GM12878 (cell line): ENCODE measurements around the gene NRG3. TPM values are rescaled to one million over a fixed set of nuclear protein-coding genes. Genes with fewer than 3 reads are reported as not detected.

Experiments
- ATAC-seq: fragments of 200-7000 bp; cut with Tn5 transposase; 3 replicates; pipeline ENCODE4 v1.9.1; 2020; ENCODE audit warnings: mild to moderate bottlenecking, moderate library complexity
- BruUV-seq: library from RNA; stranded (reverse); fragments of 400-500 nt; replicated peaks from 2 replicates; lab custom pipeline; 2021; lab: Mats Ljungman, UMichigan
- CTCF ChIA-PET: fragments of 300-600 bp; sonication (Branson Sonifier 250); formaldehyde crosslinking; extraction: SDS; loops from one replicate; lab custom pipeline; 2021; ENCODE audit warnings: inconsistent platforms; lab: Yijun Ruan, JAX
- POLR2A ChIA-PET: fragments of 350-600 bp; formaldehyde crosslinking; extraction: SDS; loops from one replicate; lab custom pipeline; 2021; ENCODE audit warnings: inconsistent platforms; lab: Charles Lee
- RAD21 ChIA-PET: fragments of 300-600 bp; sonication (Branson Sonifier 250); formaldehyde crosslinking; loops from one replicate; lab custom pipeline; 2023; ENCODE audit warnings: antibody characterized with exemption; ENCODE audit not compliant: unreplicated experiment; lab: Charles Lee
- SMC1A ChIA-PET: fragments of 300-600 bp; sonication (Branson Sonifier 250); formaldehyde crosslinking; loops from one replicate; lab custom pipeline; 2023; ENCODE audit not compliant: unreplicated experiment, uncharacterized antibody; lab: Charles Lee
- DNase-seq: peaks from one replicate; pipeline ENCODE4 v3.0.0-alpha.2; 2011; ENCODE audit warnings: low read depth, low spot score
- FAIRE-seq: peaks from 3 replicates; lab custom pipeline; 2011; peaks lifted over from hg19 to GRCh38; lab: Jason Lieb, UNC
- H2AFZ ChIP-seq: 2 replicates; pipeline ENCODE4 v1.6.0; 2011; ENCODE audit warnings: low read depth, low read length, control low read depth; ENCODE audit not compliant: control insufficient read depth
- H3K27ac ChIP-seq: 2 replicates; pipeline ENCODE4 v1.5.1; 2011; ENCODE audit warnings: control low read depth; ENCODE audit not compliant: control insufficient read depth, insufficient read depth
- H3K27me3 ChIP-seq, 2 experiments: replicated peaks in 1 of 2; 2 replicates each; pipeline versions ENCODE4 v1.6.0 to v1.6.1; 2011; ENCODE audit warnings: low read length in 1 of 2; ENCODE audit not compliant: control insufficient read depth in 2 of 2, insufficient read depth in 2 of 2
- H3K36me3 ChIP-seq, 2 experiments: 2 replicates each; pipeline ENCODE4 v1.5.1; 2011; ENCODE audit warnings: low read length in 1 of 2; ENCODE audit not compliant: control insufficient read depth in 2 of 2, insufficient read depth in 2 of 2
- H3K4me1 ChIP-seq: 2 replicates; pipeline ENCODE4 v1.6.1; 2011; ENCODE audit warnings: mild to moderate bottlenecking, low read length, moderate library complexity, mixed read lengths; ENCODE audit not compliant: control insufficient read depth, insufficient read depth
- H3K4me2 ChIP-seq: 2 replicates; pipeline ENCODE4 v1.6.0; 2011; ENCODE audit warnings: control low read depth; ENCODE audit not compliant: control insufficient read depth, insufficient read depth
- H3K4me3 ChIP-seq: fragments of 200-600 bp; sonication (generic); 2 replicates; pipeline ENCODE4 v1.5.1; 2016
- H3K79me2 ChIP-seq: 2 replicates; pipeline ENCODE4 v1.6.0; 2011; ENCODE audit warnings: low read length; ENCODE audit not compliant: control insufficient read depth, insufficient read depth
- H3K9ac ChIP-seq: 2 replicates; pipeline ENCODE4 v1.8.0; 2011; ENCODE audit warnings: low read length, control low read depth, mixed read lengths; ENCODE audit not compliant: control insufficient read depth, insufficient read depth
- H3K9me3 ChIP-seq: replicated peaks from 3 replicates; pipeline ENCODE4 v1.5.1; 2011; ENCODE audit warnings: mild to moderate bottlenecking, low read length; ENCODE audit not compliant: control insufficient read depth, insufficient read depth
- H4K20me1 ChIP-seq: 2 replicates; pipeline ENCODE4 v1.6.0; 2011; ENCODE audit not compliant: control insufficient read depth, insufficient read depth
- BACH1 ChIP-seq: fragments of 450-650 bp; IDR thresholded peaks from 2 replicates; pipeline ENCODE4 v1.6.1; 2017; ENCODE audit warnings: mild to moderate bottlenecking, borderline replicate concordance
- KAT2A ChIP-seq: conservative IDR thresholded peaks from 2 replicates; pipeline ENCODE4 v1.6.1; 2011; ENCODE audit warnings: low read depth, low read length; ENCODE audit not compliant: control insufficient read depth
- NFIC ChIP-seq: IDR thresholded peaks from 2 replicates; pipeline ENCODE4 v1.6.1; 2012; ENCODE audit warnings: low read depth, mild to moderate bottlenecking, inconsistent platforms, low read length, moderate library complexity
- PML ChIP-seq: IDR thresholded peaks from 2 replicates; pipeline ENCODE4 v1.6.1; 2012; ENCODE audit warnings: low read length, inconsistent platforms
- SIN3A ChIP-seq: IDR thresholded peaks from 2 replicates; pipeline ENCODE4 v1.6.1; 2012; ENCODE audit warnings: low read depth, low read length, improper control_type of control experiment
- SPI1 ChIP-seq: IDR thresholded peaks from 2 replicates; pipeline ENCODE4 v1.6.1; 2011; ENCODE audit warnings: low read depth, mild to moderate bottlenecking, low read length, moderate library complexity, borderline replicate concordance; ENCODE audit not compliant: insufficient read depth
- TAF1 ChIP-seq: IDR thresholded peaks from 2 replicates; pipeline ENCODE4 v1.6.1; 2011; ENCODE audit warnings: mild to moderate bottlenecking, low read depth, low read length, borderline replicate concordance
- WGBS: methylation state at CpG from one replicate; pipeline ENCODE4 v1.1.6; 2016; ENCODE audit warnings: low lambda C conversion rate; ENCODE audit not compliant: insufficient replicate concordance, insufficient coverage; ENCODE audit errors: missing lambda C conversion rate; 5-methylcytosine and 5-hydroxymethylcytosine counted together
- in situ Hi-C: fragments of 300-500 bp; cut with MboI; formaldehyde crosslinking; loops from 9 replicates; pipeline ENCODE4 v1.14.3; 2018; ENCODE audit warnings: mixed read lengths
- intact Hi-C: fragments of 100-400 bp; cut with micrococcal nuclease; formaldehyde crosslinking; loops from one replicate; pipeline ENCODE4 v1.14.2; 2022; ENCODE audit not compliant: unreplicated experiment
- polyA plus RNA-seq, 11 experiments: library from polyadenylated mRNA; depleted of rRNA in 4 of 11; unstranded in 6 of 11; stranded (reverse) in 5 of 11; fragments of >200 nt; fragmentation: Nextera tagmentation in 4 of 11; fragmentation: Illumina TruSeq in 1 of 11; extraction: Ambion mirVana in 4 of 11; extraction: Trizol in 1 of 11; gene quantifications; 1 replicate in 1 of 11; 2 replicates in 10 of 11; pipeline versions ENCODE4 v1.2.1 to v1.2.3, GENCODE V29; 2011 to 2016; ENCODE audit warnings: inconsistent platforms in 2 of 11, missing spikeins in 2 of 11, low read depth in 1 of 11
- total RNA-seq, 4 experiments: library from RNA; depleted of rRNA in 3 of 4; stranded (reverse); fragments of >200 nt in 3 of 4; fragmentation: Illumina TruSeq in 1 of 4; extraction: Trizol in 1 of 4; gene quantifications; 2 replicates each; pipeline versions ENCODE4 v1.2.1 to v1.2.3, GENCODE V29; 2013 to 2021
- TF ChIP-seq, protein P1 (sequence below): IDR thresholded peaks from 2 replicates; pipeline ENCODE4 v1.6.1; 2011; ENCODE audit warnings: borderline replicate concordance, low read depth, mild to moderate bottlenecking, moderate library complexity, low read length; ENCODE audit not compliant: insufficient read depth, poor library complexity, severe bottlenecking

NRG3 gene
- total and polyA plus RNA-seq, 10 of the 15 experiments (the other 5 are each of a cell fraction or from before 2014, with no cell fraction given): 0.03 to 0.41 (median 0.17) TPM; not detected in 3

DNA sequence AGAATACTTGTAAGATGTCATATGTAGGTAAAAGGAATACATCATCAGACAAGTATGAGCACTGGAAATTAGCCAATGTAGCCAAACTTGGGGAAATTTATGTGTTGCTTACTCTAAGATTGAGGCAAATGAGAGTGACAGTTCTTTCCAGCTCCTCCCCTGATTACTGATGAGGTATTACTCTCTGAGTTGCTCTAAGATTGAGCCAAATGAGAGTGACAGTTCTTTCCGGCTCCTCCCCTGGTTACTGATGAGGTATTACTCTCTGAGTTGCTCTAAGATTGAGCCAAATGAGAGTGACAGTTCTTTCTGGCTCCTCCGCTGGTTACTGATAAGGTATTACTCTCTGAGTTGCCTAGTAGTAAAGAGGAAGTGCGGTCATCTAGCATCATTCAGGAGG lies 435.8 kb downstream of the NRG3 start:
- POLR2A ChIA-PET: no interaction called here
- Histone ChIP-seq H3K4me1 (no peaks in the 10 kb centered on the region), H4K20me1 (no peaks in the 10 kb centered on the region), H3K36me3 (no peaks in the 10 kb centered on the region), H3K9ac (no peak overlapping the region), H2AFZ (no peak overlapping the region), H3K27me3 (no peaks in the 10 kb centered on the region), H3K4me3 (no peak overlapping the region), H3K27ac (no peak overlapping the region), H3K4me2 (no peak overlapping the region), H3K79me2 (no peaks in the 10 kb centered on the region), H3K9me3 (no peaks in the 10 kb centered on the region)
- SMC1A ChIA-PET: no interaction called here
- DNase-seq (no peak), FAIRE-seq (no peak), ATAC-seq (no peak)
- no TSS peak for BruUV-seq
- RAD21 ChIA-PET: no interaction called here
- 11% methylated on average over 3 of the region's 3 CpGs for WGBS
- TF ChIP-seq PML (no peak), BACH1 (no peak), NFIC (no peak), SPI1 (peak; percentile 13; the same call in 1 of the 2 replicates), SIN3A (no peak), TAF1 (no peak), KAT2A (no peak)
- TF ChIP-seq, protein P1, sequence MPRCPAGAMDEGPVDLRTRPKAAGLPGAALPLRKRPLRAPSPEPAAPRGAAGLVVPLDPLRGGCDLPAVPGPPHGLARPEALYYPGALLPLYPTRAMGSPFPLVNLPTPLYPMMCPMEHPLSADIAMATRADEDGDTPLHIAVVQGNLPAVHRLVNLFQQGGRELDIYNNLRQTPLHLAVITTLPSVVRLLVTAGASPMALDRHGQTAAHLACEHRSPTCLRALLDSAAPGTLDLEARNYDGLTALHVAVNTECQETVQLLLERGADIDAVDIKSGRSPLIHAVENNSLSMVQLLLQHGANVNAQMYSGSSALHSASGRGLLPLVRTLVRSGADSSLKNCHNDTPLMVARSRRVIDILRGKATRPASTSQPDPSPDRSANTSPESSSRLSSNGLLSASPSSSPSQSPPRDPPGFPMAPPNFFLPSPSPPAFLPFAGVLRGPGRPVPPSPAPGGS: no peak
- CTCF ChIA-PET: no interaction called here
- in situ Hi-C loops (no loop called here), intact Hi-C loops (no loop called here)
